Measurements from ENCODE around the gene HS3ST4.

DNA sequence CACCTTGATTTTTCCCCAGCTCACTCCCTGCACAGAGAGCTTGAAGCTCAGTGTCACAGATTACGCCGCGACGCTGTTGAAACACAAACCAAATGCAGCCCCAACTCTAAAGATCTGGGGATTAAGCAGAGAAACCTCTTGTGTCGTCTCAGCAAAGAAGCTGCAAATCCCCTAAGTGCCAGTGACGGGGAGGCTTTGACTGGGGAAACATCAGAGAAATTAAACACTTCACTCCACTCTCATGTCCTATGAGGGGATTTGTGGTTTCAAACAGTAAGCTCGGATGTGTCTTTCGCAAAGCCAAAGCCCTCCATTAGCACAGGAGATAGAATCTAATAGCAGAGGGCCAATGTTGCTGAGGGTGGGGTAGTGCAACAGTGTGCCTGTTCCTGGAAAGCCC lies 233.7 kb downstream of the HS3ST4 start:
- TF ChIP-seq POLR2AphosphoS5 (IDR thresholded peaks at IDR 0.05; ENCODE audit: insufficient read depth, low read depth, low read length): no peak
- TF ChIP-seq POLR2A (IDR thresholded peaks at IDR 0.05; ENCODE audit: low read depth, low read length): no peak
- TF ChIP-seq, protein P1, sequence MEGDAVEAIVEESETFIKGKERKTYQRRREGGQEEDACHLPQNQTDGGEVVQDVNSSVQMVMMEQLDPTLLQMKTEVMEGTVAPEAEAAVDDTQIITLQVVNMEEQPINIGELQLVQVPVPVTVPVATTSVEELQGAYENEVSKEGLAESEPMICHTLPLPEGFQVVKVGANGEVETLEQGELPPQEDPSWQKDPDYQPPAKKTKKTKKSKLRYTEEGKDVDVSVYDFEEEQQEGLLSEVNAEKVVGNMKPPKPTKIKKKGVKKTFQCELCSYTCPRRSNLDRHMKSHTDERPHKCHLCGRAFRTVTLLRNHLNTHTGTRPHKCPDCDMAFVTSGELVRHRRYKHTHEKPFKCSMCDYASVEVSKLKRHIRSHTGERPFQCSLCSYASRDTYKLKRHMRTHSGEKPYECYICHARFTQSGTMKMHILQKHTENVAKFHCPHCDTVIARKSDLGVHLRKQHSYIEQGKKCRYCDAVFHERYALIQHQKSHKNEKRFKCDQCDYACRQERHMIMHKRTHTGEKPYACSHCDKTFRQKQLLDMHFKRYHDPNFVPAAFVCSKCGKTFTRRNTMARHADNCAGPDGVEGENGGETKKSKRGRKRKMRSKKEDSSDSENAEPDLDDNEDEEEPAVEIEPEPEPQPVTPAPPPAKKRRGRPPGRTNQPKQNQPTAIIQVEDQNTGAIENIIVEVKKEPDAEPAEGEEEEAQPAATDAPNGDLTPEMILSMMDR (IDR thresholded peaks at IDR 0.05; ENCODE audit: extremely low read depth in 1 of 2, insufficient read depth in 1 of 2, low read depth in 1 of 2, low read length in 2 of 2): no peak

All from endothelial cell of umbilical vein (primary cell).